HCT116 (cell line): ENCODE measurements around the gene STX1B. TPM values are rescaled to one million over a fixed set of nuclear protein-coding genes. Genes with fewer than 3 reads are reported as not detected.

Source experiments
- ATAC-seq: fragments of 200-7000 bp; cut with Tn5 transposase; 2 replicates; pipeline ENCODE4 v1.9.1; 2020; ENCODE audit warnings: mild to moderate bottlenecking, moderate library complexity
- BruUV-seq: library from RNA; stranded (reverse); fragments of 400-500 nt; replicated peaks from 2 replicates; lab custom pipeline; 2021; lab: Mats Ljungman, UMichigan
- CTCF ChIA-PET: fragments of 300-600 bp; sonication (Branson Sonifier 250); formaldehyde crosslinking; loops from one replicate; lab custom pipeline; 2021; ENCODE audit warnings: antibody characterized with exemption; lab: Charles Lee
- POLR2A ChIA-PET: fragments of 300-600, 350-600 bp; sonication (Branson Sonifier 250); formaldehyde crosslinking; loops from one replicate; lab custom pipeline; 2021; ENCODE audit warnings: antibody characterized with exemption; lab: Charles Lee
- RAD21 ChIA-PET, 2 experiments: fragments of 300-600 bp; sonication (Branson Sonifier 250); formaldehyde crosslinking; loops; one replicate each; lab custom pipeline; 2023; ENCODE audit warnings: low total read pairs in 2 of 2; ENCODE audit not compliant: uncharacterized antibody in 2 of 2, unreplicated experiment in 2 of 2, low non-redundant PET in 1 of 2; lab: Charles Lee
- DNase-seq: peaks from one replicate; pipeline ENCODE4 v3.0.0-alpha.2; 2010; ENCODE audit warnings: low read depth, low spot score
- H2AFZ ChIP-seq: fragments of 200-600 bp; shearing (Covaris generic), sonication (generic); 2 replicates; pipeline ENCODE4 v1.6.1; 2017; ENCODE audit warnings: low read depth, mixed run types, mixed read lengths, antibody characterized with exemption, low read length; ENCODE audit not compliant: poor library complexity, severe bottlenecking
- H3K27ac ChIP-seq: 2 replicates; pipeline ENCODE4 v1.5.1; 2012; ENCODE audit warnings: low read depth, low read length
- H3K27me3 ChIP-seq: fragments of 200-600 bp; sonication (generic); 2 replicates; pipeline ENCODE4 v1.6.1; 2016; ENCODE audit warnings: mixed run types, low read length, mixed read lengths; ENCODE audit not compliant: insufficient read depth
- H3K36me3 ChIP-seq, 2 experiments: fragments of 200-500 bp in 1 of 2; fragments of 200-600 bp in 1 of 2; sonication (Bioruptor generic) in 1 of 2; sonication (generic) in 1 of 2; 2 replicates each; pipeline versions ENCODE4 v1.5.1 to v1.6.1; 2014 to 2016; ENCODE audit warnings: low read length in 2 of 2, inconsistent platforms in 1 of 2, mixed read lengths in 1 of 2, mixed run types in 1 of 2; ENCODE audit not compliant: insufficient read depth in 2 of 2, control insufficient read depth in 1 of 2
- H3K4me1 ChIP-seq, 2 experiments: fragments of 200-600 bp in 1 of 2; sonication (generic) in 1 of 2; 2 replicates each; pipeline versions ENCODE4 v1.5.1 to v1.6.1; 2012 to 2017; ENCODE audit warnings: low read length in 2 of 2, inconsistent platforms in 1 of 2, mild to moderate bottlenecking in 1 of 2, mixed read lengths in 1 of 2, mixed run types in 1 of 2, moderate library complexity in 1 of 2; ENCODE audit not compliant: insufficient read depth in 2 of 2, control insufficient read depth in 1 of 2
- H3K4me2 ChIP-seq: fragments of 200-600 bp; sonication (generic); 2 replicates; pipeline ENCODE4 v1.6.1; 2017; ENCODE audit warnings: mixed run types, low read length, mixed read lengths
- H3K4me3 ChIP-seq, 2 experiments: fragments of 200-600 bp in 1 of 2; sonication (generic) in 1 of 2; replicated peaks in 1 of 2; 2 replicates each; pipeline ENCODE4 v1.5.1; 2011 to 2016; ENCODE audit warnings: low read length in 2 of 2, control low read depth in 1 of 2, low read depth in 1 of 2, mild to moderate bottlenecking in 1 of 2, mixed read lengths in 1 of 2, mixed run types in 1 of 2
- H3K79me2 ChIP-seq: fragments of 200-600 bp; sonication (generic); 2 replicates; pipeline ENCODE4 v1.6.1; 2017; ENCODE audit warnings: mild to moderate bottlenecking, mixed run types, low read length, moderate library complexity, mixed read lengths; ENCODE audit not compliant: insufficient read depth
- H3K9ac ChIP-seq: fragments of 200-600 bp; sonication (generic); 2 replicates; pipeline ENCODE4 v1.6.1; 2016; ENCODE audit warnings: low read length, mixed read lengths
- H3K9me2 ChIP-seq: fragments of 200-600 bp; sonication (generic), shearing (Covaris generic); 2 replicates; pipeline ENCODE4 v1.6.1; 2017; ENCODE audit warnings: mixed run types, mild to moderate bottlenecking, moderate library complexity; ENCODE audit not compliant: insufficient read depth
- H3K9me3 ChIP-seq, 2 experiments: fragments of 200-500 bp in 1 of 2; fragments of 200-600 bp in 1 of 2; sonication (Bioruptor generic) in 1 of 2; sonication (generic) in 1 of 2; 2 replicates each; pipeline ENCODE4 v1.6.1; 2014 to 2017; ENCODE audit warnings: low read length in 2 of 2, mixed read lengths in 2 of 2, inconsistent platforms in 1 of 2, low read depth in 1 of 2, mild to moderate bottlenecking in 1 of 2, mixed run types in 1 of 2, moderate library complexity in 1 of 2; ENCODE audit not compliant: control insufficient read depth in 1 of 2, insufficient read depth in 1 of 2
- H4K20me1 ChIP-seq: fragments of 200-600 bp; sonication (generic), shearing (Covaris generic); 2 replicates; pipeline ENCODE4 v1.6.1; 2017; ENCODE audit warnings: mixed run types, mild to moderate bottlenecking, moderate library complexity; ENCODE audit not compliant: insufficient read depth
- SIN3A ChIP-seq: IDR thresholded peaks from 2 replicates; pipeline ENCODE4 v1.6.1; 2012; ENCODE audit warnings: low read depth
- SP1 ChIP-seq: IDR thresholded peaks from 2 replicates; pipeline ENCODE4 v1.6.1; 2012; ENCODE audit warnings: low read depth
- YY1 ChIP-seq: IDR thresholded peaks from 2 replicates; pipeline ENCODE4 v1.6.1; 2011; ENCODE audit warnings: low read length, low read depth, moderate library complexity, mild to moderate bottlenecking; ENCODE audit not compliant: insufficient replicate concordance; ENCODE audit errors: extremely low read depth
- ZFX ChIP-seq: fragments of 450-650 bp; IDR thresholded peaks from 2 replicates; pipeline ENCODE4 v1.6.1; 2017
- ZNF274 ChIP-seq: fragments of 200-500 bp; sonication (Bioruptor generic); IDR thresholded peaks from 2 replicates; pipeline ENCODE4 v1.6.1; 2014; ENCODE audit warnings: mild to moderate bottlenecking, low read depth, low read length, inconsistent platforms
- intact Hi-C: fragments of 100-400 bp; cut with micrococcal nuclease; formaldehyde crosslinking; loops from 2 replicates; pipeline ENCODE4 v1.10.0; 2022
- total RNA-seq: library from RNA; stranded (reverse); gene quantifications from one replicate; pipeline ENCODE4 v1.2.1, GENCODE V29; 2021; ENCODE audit not compliant: unreplicated experiment
- TF ChIP-seq, protein P1 (sequence below), 3 experiments: fragments of 200-600 bp in 1 of 3; sonication (generic) in 1 of 3; IDR thresholded peaks in 2 of 3; conservative IDR thresholded peaks in 1 of 3; 2 replicates each; pipeline ENCODE4 v1.5.1; 2012 to 2017; ENCODE audit warnings: low read depth in 2 of 3, low read length in 2 of 3, antibody characterized with exemption in 1 of 3, borderline replicate concordance in 1 of 3, control low read depth in 1 of 3, mild to moderate bottlenecking in 1 of 3, mixed read lengths in 1 of 3, mixed run types in 1 of 3, moderate library complexity in 1 of 3; ENCODE audit not compliant: insufficient read depth in 1 of 3
- TF ChIP-seq, protein P2 (sequence below): IDR thresholded peaks from 2 replicates; pipeline ENCODE4 v1.6.1; 2012

The STX1B gene
- total RNA-seq, 1 experiment from 2014 or later = 1.6 TPM

- H3K27me3 ChIP-seq = no peaks in the 10 kb centered on the region
- H3K9me3 ChIP-seq = no peaks in the 10 kb centered on the region
- ChIA-PET RAD21 (no interaction called here), CTCF (no interaction called here), POLR2A (no interaction called here)
- H4K20me1 ChIP-seq = no peaks in the 10 kb centered on the region
- no peaks in the 10 kb centered on the region for H3K9me2 ChIP-seq
- TF ChIP-seq ZFX = no peak
- TF ChIP-seq SIN3A = no peak
- TF ChIP-seq YY1 = no peak
- no peak for TF ChIP-seq ZNF274
- TF ChIP-seq SP1 = no peak
- TF ChIP-seq, protein P1, sequence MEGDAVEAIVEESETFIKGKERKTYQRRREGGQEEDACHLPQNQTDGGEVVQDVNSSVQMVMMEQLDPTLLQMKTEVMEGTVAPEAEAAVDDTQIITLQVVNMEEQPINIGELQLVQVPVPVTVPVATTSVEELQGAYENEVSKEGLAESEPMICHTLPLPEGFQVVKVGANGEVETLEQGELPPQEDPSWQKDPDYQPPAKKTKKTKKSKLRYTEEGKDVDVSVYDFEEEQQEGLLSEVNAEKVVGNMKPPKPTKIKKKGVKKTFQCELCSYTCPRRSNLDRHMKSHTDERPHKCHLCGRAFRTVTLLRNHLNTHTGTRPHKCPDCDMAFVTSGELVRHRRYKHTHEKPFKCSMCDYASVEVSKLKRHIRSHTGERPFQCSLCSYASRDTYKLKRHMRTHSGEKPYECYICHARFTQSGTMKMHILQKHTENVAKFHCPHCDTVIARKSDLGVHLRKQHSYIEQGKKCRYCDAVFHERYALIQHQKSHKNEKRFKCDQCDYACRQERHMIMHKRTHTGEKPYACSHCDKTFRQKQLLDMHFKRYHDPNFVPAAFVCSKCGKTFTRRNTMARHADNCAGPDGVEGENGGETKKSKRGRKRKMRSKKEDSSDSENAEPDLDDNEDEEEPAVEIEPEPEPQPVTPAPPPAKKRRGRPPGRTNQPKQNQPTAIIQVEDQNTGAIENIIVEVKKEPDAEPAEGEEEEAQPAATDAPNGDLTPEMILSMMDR (IDR thresholded peaks at IDR 0.05 in 2 of 3, conservative IDR thresholded peaks at IDR 0.05 in 1 of 3; ENCODE audit: borderline replicate concordance in 1 of 3, insufficient read depth in 1 of 3, low read depth in 2 of 3, low read length in 2 of 3) = no peak
- TF ChIP-seq, protein P2, sequence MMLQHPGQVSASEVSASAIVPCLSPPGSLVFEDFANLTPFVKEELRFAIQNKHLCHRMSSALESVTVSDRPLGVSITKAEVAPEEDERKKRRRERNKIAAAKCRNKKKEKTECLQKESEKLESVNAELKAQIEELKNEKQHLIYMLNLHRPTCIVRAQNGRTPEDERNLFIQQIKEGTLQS = no peak
- ATAC-seq (no peak), DNase-seq (no peak)
- H3K27ac ChIP-seq = no peak overlapping the region
- peaks cover 0 to 18% of the 10 kb centered on the region in 2 experiments; a peak in 3 of 4 replicates for H3K4me1 ChIP-seq
- H3K79me2 ChIP-seq = no peaks in the 10 kb centered on the region
- no peak overlapping the region for H2AFZ ChIP-seq
- H3K9ac ChIP-seq = no peak overlapping the region
- no peaks in the 10 kb centered on the region for H3K36me3 ChIP-seq
- H3K4me2 ChIP-seq = no peak overlapping the region
- intact Hi-C loops = loop anchor here (10.0 kb wide), 1 partner anchor 705 kb away; no protein-coding TSS in a partner anchor
- no peak overlapping the region for H3K4me3 ChIP-seq
- no TSS peak for BruUV-seq
Measured at GRCh38 chr16:30989469-30990047, 20.9 kb downstream of the STX1B start.
